Activated CD8-positive, alpha-beta memory T cell treated with anti-CD3 and anti-CD28 coated beads, Interleukin-2, amount 50 U/mL, for 4 hours (primary cell): ENCODE data around the gene SMAD2.
A peak's percentile ranks its signal among the peaks of the same experiment; 100 is the strongest.

ENCODE experiments used
- DNase-seq: peaks from one replicate; pipeline ENCODE4 v3.0.0-alpha.2; 2020

The SMAD2 gene

DNA sequence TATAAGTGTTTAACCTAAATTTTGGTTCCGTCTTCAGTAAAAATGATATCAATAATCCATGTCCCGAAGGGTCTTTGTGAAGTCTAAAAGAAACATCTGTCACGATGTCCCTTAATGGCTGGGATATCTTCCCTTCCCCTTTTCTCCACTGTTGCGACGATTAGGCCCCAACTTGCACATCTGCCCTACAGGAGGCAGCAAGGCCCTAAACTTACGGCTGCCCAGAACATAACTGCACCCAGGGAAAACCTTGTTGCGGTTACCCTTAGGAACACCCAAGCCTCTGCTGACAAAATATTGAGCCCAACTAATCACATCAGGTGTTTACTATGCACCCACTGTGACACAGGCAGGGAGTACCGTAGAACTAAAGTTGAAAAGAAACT lies 1.3 kb upstream of the SMAD2 start:
- DNase-seq: peak; percentile 17

DNA sequence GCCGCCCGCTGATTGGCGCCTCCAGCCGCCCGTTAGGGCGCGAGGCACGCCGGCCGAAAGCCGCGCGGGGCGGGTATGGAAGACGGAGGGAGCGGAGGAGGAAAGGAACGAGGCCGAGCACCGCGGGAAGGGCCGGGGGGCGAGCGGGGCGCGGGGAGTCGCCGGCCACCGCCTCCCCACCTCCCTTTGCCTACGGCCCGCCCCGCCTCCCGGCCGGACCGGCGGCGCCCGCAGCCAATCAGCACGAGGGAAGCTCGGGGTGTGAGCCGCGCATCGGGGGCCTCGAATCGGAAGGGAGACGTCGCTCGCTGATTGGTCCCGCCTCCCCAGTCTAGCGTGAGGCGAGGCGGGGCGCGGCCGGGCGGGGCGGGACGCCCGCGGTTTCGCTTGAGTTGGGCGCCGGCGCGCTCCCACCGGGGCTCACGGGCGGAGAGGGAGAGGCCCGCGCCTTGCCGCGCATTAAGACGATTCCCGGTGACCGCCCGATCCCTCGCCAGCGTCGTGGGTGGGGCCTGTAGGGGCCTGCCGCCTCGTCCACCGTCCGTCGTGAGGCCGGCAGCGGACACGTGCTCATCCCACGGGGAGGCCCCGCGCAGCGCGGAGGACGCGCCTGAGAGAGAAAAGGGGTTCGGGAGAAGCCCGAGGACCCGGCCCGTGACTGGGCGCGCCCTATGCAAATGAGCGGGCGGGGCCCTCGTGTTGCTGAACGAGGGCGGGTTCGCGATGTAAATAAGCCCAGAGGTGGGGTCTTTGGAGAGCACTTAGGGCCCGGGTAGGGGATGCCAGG lies 665 bp upstream of the SMAD2 start:
- peak; percentile 94 for DNase-seq

DNA sequence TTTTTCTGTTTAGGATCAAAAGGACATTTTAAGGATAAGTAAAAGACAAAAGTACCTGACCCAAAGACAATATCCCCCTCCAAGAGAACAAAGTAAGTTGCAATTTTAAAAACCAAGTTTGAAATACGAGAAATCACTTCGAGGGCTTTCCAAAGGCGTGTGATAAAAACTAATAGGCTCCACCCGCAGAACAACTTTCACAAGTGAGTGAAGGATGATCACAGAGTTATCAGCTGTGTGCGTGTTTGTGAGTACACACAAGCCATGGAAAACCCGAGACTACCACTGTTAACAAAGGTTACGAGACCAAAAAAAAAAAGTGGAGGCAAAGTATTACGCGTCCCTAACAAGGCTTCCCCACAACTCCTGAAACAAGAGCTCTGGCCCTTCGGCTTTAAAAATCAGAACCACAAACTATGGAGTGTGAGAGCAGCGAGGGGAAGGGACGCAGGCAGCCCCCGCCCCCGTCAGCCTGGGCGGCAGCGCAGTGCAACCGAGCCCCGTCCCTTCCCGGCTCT lies 719 bp downstream of the SMAD2 start:
- DNase-seq: no peak

DNA sequence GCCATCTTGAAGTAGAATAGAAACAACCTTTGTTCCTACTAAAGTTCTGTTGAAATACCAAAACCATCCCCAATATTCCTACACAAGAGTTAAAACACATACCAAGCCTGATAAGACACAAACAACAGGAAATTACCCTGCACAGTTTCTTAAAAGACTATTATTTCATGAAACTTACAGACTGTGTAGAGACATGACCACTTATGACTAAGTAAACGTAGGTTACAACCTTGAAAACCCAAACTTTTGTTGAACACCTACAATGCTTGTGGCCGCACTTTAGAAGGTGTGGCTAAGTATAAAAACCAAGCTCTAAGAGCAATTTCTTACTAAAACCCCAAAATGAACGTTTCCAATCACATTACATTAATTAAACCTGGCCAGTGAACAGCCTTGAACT lies 2.0 kb downstream of the SMAD2 start:
- DNase-seq: no peak

DNA sequence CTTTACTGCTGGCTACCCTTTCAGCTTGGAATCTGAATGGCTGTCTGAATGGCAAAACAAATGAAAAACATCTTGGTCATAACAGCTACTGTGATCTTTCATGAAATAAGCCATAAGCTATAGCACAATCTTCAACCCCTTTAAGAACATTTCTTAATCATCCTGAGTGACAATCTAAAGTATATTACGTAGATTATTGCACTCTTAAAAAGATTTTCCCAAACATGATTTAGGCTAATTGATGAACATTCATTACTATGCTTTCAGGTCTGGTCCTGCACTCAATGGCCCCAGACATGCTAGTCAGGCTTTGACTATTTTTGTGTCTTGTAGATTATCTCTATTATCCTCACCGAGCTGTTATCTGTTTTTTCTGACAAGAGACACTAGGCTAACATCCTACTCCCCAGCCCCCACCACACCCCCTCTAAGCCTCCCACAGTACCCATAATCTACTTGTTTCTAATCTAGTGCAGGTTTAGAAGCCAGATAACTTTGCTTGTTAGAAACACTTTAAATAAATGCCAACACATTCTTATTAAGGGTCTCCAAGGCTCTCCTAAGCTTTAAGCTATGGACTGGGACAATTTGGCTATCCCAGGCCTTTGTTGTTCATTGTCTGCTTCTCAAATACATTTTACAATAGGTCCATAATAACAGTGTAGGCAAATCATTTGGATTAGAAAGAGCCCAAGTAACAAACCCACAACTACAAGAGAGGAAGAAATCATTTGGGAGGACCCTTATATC lies 4.2 kb downstream of the SMAD2 start:
- no peak for DNase-seq

GRCh38 chr18:47919916-47920315 lies 10.5 kb downstream of the SMAD2 start:
- DNase-seq: no peak

- DNase-seq: no peak
Observed at GRCh38 chr18:47917923-47918610, 12.4 kb downstream of the SMAD2 start.

DNA sequence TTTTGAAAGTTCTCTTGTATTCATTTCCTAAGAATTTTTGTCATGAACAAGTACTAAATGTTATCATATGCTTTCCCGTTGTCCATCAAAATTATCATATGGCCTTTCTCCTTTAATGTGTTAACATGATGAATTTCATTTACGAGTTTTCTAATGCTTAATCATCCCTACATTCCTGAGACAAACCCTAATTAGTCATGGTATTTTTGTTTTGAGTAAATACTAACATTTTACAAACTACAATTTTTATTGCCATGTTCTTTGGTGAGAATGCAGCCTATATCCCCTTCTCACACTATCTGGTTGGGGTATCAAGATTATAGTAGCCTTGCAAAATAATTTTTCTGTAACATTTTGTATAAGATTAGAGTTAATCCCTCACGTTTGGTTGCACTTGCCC lies 14.5 kb downstream of the SMAD2 start:
- DNase-seq: no peak

DNA sequence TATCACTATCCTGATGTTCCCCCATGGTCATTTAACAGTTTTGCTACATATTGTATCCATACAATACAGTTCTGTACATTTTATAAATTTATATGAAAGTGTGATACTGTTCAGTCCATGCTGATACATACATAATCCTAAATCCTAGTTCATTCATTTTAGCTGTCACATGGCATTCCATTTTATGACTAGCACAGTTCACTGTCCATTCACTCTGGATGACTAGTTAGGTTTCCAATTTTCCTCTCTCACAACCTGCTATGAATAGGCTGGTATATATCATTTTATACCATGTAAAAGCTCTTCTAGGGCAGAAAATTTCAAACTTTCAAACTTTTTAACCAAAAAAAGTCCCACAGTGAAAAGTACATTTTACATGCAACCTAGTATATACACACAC lies 15.2 kb downstream of the SMAD2 start:
- DNase-seq: no peak

- no peak for DNase-seq
Observed at GRCh38 chr18:47912794-47913585, 17.5 kb downstream of the SMAD2 start.

DNA sequence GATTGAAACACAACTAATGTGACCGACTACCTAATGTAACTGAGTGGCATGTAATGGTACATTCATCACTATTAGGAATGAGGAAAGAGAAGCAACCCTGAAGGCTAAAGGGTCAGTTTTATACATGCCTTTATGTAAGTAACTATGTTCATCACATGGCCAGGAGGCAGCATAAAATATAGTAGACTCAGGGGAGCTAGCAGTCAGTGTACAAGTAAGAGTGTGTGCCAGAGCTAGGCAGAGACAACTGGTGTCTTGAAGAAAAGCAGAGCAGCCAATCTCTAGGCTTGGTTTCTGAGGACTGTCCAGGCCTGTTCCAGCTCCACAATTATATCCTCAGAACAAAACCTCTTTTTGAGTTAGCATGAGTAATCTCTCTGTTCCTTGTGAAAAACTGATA lies 18.1 kb downstream of the SMAD2 start:
- DNase-seq: no peak

GRCh38 chr18:47911877-47912276 lies 18.6 kb downstream of the SMAD2 start:
- DNase-seq: no peak

GRCh38 chr18:47909484-47909883 lies 21.0 kb downstream of the SMAD2 start:
- no peak for DNase-seq

GRCh38 chr18:47908592-47908991 lies 21.9 kb downstream of the SMAD2 start:
- no peak for DNase-seq

DNA sequence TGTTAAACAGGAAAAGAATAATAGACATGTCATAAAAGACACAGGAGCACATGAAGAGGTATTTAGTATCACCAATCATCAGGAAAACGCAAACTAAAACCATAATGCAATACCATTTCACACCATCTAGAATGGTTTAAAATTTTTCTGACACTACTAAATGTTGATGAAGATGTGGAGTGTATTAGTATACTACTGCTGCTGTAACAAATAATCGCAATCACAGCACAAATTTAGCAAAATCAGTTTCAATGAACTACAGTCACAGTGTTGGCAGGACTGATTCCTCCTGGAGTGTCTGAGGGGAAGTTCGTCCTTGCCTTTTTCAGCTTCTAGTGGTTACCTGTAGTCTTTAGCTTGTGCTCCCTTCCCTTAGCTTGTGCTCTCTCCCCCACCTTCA lies 24.1 kb downstream of the SMAD2 start:
- no peak for DNase-seq

GRCh38 chr18:47903809-47904208 lies 26.6 kb downstream of the SMAD2 start:
- no peak for DNase-seq

DNA sequence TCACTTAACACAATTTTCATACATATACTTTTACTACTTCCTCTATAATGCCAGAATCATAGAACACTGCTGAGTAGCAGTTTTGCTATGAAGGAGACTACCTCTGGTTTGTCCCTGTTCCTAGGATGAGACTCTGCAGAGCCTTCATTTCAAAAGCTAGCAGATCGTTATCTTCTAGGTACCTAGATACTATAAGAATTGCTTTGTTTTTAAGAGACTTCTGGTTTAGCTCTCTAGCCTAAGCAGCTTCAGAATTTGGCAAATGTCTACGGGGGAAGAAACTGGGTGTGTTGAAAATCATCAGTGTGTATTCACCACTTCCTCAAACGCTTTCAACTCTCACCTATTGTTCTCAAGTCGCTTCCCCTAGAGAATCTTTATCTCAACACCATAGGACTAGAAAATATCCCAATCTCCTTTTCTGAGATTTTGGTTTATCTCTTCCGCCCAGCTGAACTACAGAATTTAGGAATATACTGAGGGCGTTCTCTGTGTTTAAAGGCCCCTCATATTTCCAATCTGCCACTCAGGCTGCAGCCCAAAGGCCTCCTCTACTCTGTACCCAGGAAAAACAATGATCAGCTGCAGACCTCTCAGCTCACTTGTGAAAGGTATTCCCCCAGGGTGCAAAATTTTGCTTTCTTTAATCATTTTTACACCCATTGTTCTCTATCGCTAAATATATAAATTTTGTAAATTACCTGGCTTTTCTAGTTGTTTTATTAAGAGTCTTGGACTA lies 28.7 kb downstream of the SMAD2 start:
- DNase-seq: no peak

- DNase-seq: no peak
Observed at GRCh38 chr18:47899107-47899840, 31.2 kb downstream of the SMAD2 start.

GRCh38 chr18:47898696-47899095 lies 31.8 kb downstream of the SMAD2 start:
- DNase-seq: no peak

- DNase-seq: no peak
Observed at GRCh38 chr18:47898055-47898454, 32.4 kb downstream of the SMAD2 start.

DNA sequence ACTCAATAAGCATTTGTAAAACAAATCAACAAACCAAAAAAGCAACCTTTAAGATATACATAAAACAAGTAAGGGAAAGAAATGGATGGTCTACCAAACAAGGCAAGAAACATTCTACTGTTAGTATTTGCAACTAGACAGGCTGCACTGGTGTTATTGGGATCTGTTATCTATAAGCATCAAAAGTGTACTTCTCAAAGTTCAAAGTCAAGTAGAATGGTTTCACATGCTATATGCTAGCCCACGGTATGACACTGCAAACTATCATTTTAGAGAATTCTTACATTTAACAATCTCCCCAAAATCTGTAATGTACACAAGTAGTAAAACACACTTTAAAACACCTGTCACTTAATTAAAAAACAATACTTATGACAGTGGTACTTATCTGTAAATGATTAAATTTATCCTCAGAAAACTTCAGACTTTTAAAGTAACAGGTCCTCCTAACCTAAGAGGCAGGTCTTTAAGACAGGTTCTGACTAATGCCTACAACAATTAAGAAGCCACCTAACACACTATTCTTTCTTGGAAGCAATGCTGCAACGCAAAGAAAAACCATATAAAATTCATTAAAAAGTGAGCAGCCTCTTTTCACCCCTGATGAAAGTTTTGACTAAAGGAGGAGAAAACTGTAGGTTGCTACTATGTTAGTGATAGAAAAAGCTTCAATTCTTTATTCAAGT lies 34.8 kb downstream of the SMAD2 start:
- DNase-seq: no peak
